ENCODE data around the gene BRWD1. TPM values are rescaled to one million over a fixed set of nuclear protein-coding genes. Genes with fewer than 3 reads are reported as not detected.
A peak's percentile ranks its signal among the peaks of the same experiment; 100 is the strongest.

Gene BRWD1
- polyA plus RNA-seq, 6 donors from 2014 or later = 31.1 to 49.8 (median 44.1) TPM

DNA sequence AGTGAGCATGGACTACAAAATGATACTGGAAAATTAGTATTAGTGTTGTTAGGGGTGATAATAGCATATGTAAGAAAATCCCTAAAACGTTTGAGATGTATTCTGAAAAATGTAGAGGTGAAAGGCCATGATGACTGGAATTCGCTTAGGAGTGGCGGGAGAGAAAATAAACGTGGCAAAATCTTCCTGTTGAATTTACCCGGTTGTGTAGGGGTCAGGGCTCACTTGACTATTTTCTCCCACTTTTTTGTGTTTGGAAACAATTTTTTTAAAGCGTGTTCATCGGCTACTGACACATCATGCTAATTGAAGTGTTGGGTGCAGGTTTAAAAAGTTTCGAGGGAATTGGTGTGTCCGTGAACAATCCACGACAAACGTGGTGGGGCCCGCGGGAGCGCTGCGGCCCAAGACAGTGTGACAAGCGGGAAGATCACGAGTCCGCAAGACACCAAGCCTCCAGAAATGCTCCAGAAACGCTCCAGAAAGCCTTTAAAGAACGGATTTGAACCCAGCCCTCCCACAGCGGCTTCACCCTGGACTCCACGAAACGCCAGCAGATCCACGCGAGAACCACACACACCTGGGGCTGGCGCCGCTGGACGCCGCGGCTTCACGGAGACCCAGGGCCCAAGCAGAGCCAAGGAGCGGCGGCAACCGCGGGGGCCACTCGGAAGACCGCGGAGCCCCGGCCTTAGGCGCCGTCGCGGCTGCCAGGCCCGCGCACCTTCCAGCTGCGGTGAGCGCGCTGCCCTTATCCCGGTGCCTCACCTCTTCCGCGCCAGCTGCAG lies 130.8 kb downstream of the BRWD1 start:
- Mint-ChIP-seq H3K4me3 (peak overlapping the region; percentile 92 to 99 (median 97)), H3K4me1 (peaks cover 16 to 30% (median 29%) of the 10 kb centered on the region in 3 donors), H3K36me3 (peaks cover 0 to 9% of the 10 kb centered on the region in 2 donors), H3K27me3 (no peaks in the 10 kb centered on the region), H3K9me3 (no peaks in the 10 kb centered on the region), H3K27ac (peak overlapping the region; percentile 91 to 98 (median 95))
- DNase-seq = no peak
- ATAC-seq (ENCODE audit: low read depth in 2 of 2) = peak; percentile 33 to 43

DNA sequence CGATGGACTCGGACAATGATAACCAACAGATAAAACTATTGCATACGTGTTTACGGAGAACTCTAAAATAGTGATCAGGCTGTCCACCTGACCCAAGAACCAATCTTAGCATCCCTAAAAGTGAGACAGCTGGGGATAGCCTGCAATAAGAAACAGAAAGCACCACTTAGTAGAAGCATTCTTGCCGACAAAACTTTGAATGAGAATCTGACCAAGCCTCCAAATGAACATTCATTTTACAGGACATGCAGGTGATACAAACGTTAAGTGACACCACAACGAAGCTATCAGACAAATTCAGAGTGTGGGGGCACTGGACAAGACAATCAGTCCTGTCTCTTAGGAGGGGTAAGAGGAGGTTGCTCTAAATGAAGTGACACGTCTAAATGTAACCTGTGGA lies 131.4 kb downstream of the BRWD1 start:
- H3K4me1 Mint-ChIP-seq = peaks cover 16 to 30% (median 29%) of the 10 kb centered on the region in 3 donors
- peaks cover 0 to 9% of the 10 kb centered on the region in 2 donors for H3K36me3 Mint-ChIP-seq
- H3K27me3 Mint-ChIP-seq = no peaks in the 10 kb centered on the region
- peak overlapping the region; percentile 92 to 99 (median 97) for H3K4me3 Mint-ChIP-seq
- H3K27ac Mint-ChIP-seq = peak overlapping the region in 3 of 6 donors; percentile 2 to 92 (median 91)
- ATAC-seq (ENCODE audit: low read depth in 2 of 2) (no peak), DNase-seq (no peak)
- no peaks in the 10 kb centered on the region for H3K9me3 Mint-ChIP-seq

DNA sequence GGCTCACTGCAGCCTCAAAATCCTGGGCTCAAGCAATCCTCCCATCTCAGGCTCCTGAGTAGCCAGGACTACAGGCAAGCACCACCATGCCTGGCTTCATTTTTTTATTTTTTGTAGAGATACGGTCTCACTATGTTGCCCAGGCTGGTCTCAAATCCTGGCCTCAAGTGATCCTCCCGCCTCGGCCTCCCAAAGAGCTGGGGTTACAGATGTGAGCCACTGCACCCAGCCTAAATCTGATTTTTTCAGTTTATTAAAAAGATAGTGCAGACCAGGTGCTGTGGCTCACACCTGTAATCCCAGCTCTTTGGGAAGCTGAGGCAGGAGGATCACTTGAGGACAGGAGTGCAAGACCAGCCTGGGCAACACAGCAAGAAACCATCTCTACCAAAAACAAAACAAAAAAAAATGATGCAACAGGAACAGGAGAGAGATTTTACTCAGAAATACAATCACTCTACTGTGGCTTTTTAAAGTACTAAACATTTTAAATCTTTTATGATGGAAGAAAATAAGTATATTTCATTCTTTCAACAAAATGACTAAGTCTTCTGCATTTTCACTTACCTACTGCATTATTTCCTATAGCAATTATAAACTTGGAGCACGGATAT lies 132.1 kb downstream of the BRWD1 start:
- no peaks in the 10 kb centered on the region for H3K9me3 Mint-ChIP-seq
- no peak for DNase-seq
- H3K27me3 Mint-ChIP-seq = no peaks in the 10 kb centered on the region
- H3K27ac Mint-ChIP-seq = no peak overlapping the region
- peak overlapping the region in 3 of 8 donors; percentile 92 to 99 (median 97) for H3K4me3 Mint-ChIP-seq
- ATAC-seq (ENCODE audit: low read depth in 2 of 2) = no peak
- peaks cover 0 to 9% of the 10 kb centered on the region in 2 donors for H3K36me3 Mint-ChIP-seq
- peaks cover 16 to 29% (median 25%) of the 10 kb centered on the region in 3 donors for H3K4me1 Mint-ChIP-seq

DNA sequence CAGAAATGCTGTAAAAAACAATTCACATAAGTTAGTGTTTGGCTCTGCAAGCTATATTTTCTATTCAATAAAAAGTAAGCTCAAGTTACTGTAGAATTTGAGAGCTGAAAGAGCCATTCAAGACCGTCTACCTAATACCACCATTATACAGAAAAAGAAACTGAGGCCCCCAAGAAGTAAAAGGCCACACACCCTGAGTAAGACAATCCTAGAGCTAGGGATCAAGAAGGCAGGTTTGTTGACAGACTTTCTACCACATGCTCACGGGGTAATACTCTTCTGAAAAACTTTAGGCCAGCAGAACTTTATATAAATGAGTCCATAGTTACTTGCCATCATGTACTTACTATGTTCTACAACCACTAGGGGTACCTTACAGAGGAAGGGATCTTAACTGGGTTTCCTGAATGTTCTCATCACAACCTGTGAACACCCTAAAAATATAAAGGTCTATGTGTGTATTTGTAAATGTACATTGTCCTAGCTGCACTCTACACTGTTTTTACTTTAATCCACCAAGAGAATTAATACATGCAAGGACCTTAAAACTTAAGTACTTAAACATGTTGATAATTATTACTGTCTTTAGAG lies 132.9 kb downstream of the BRWD1 start:
- no peaks in the 10 kb centered on the region for H3K9me3 Mint-ChIP-seq
- peaks cover 0 to 9% of the 10 kb centered on the region in 2 donors for H3K36me3 Mint-ChIP-seq
- no peak for DNase-seq
- H3K4me3 Mint-ChIP-seq = peak overlapping the region in 1 of 8 donors; percentile 80
- no peak overlapping the region for H3K27ac Mint-ChIP-seq
- H3K4me1 Mint-ChIP-seq = peaks cover 20 to 29% (median 25%) of the 10 kb centered on the region in 3 donors
- H3K27me3 Mint-ChIP-seq = no peaks in the 10 kb centered on the region
- ATAC-seq (ENCODE audit: low read depth in 2 of 2) = no peak

GRCh38 chr21:39178421-39178820 lies 135.0 kb downstream of the BRWD1 start:
- Mint-ChIP-seq H3K4me3 (no peak overlapping the region), H3K27ac (no peak overlapping the region), H3K27me3 (no peaks in the 10 kb centered on the region), H3K4me1 (peaks cover 14 to 19% (median 16%) of the 10 kb centered on the region in 3 donors), H3K36me3 (peaks cover 0 to 17% of the 10 kb centered on the region in 2 donors), H3K9me3 (no peaks in the 10 kb centered on the region)
- no peak for DNase-seq
- ATAC-seq (ENCODE audit: low read depth in 2 of 2) = no peak

GRCh38 chr21:39176271-39176709 lies 137.1 kb downstream of the BRWD1 start:
- no peak for DNase-seq
- Mint-ChIP-seq H3K4me1 (peaks cover 4 to 5% (median 5%) of the 10 kb centered on the region in 3 donors), H3K9me3 (no peaks in the 10 kb centered on the region), H3K36me3 (peaks cover 0 to 21% of the 10 kb centered on the region in 2 donors), H3K4me3 (no peak overlapping the region), H3K27ac (no peak overlapping the region), H3K27me3 (no peaks in the 10 kb centered on the region)
- ATAC-seq (ENCODE audit: low read depth in 2 of 2) = no peak

DNA sequence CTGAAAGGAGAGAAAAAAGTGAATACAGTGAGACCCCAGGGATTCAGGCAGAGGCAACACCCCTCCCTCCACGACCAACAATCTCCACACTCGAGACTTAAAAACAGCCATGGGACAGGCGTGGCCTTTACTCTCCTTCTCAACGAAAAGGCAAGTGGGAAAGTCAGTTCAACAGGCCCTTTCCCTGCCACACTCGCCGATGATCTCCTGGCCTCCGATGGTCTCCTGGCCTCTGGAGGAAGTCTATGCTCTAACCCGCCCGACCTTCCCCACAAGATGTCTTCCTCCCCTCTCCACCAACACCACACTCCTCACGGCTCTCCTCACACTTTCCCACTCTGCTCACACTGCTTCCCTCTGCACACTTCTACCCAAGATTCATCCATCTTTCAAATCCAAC lies 137.8 kb downstream of the BRWD1 start:
- Mint-ChIP-seq H3K27me3 (no peaks in the 10 kb centered on the region), H3K4me3 (no peak overlapping the region), H3K4me1 (peaks cover 3 to 5% (median 4%) of the 10 kb centered on the region in 3 donors), H3K9me3 (no peaks in the 10 kb centered on the region), H3K27ac (no peak overlapping the region), H3K36me3 (peaks cover 0 to 21% of the 10 kb centered on the region in 2 donors)
- ATAC-seq (ENCODE audit: low read depth in 2 of 2) (no peak), DNase-seq (no peak)

- Mint-ChIP-seq H3K36me3 (peaks cover 0 to 17% of the 10 kb centered on the region in 2 donors), H3K4me1 (peaks cover 0 to 4% (median under 1%) of the 10 kb centered on the region in 3 donors), H3K27ac (no peak overlapping the region), H3K9me3 (no peaks in the 10 kb centered on the region), H3K4me3 (no peak overlapping the region), H3K27me3 (no peaks in the 10 kb centered on the region)
- ATAC-seq (ENCODE audit: low read depth in 2 of 2) (no peak), DNase-seq (no peak)
Observed at GRCh38 chr21:39175154-39175553, 138.3 kb downstream of the BRWD1 start.

GRCh38 chr21:39173716-39174680 lies 139.4 kb downstream of the BRWD1 start:
- H3K36me3 Mint-ChIP-seq = peaks cover 0 to 12% of the 10 kb centered on the region in 2 donors
- no peaks in the 10 kb centered on the region for H3K9me3 Mint-ChIP-seq
- DNase-seq (no peak), ATAC-seq (ENCODE audit: low read depth in 2 of 2) (no peak)
- H3K4me1 Mint-ChIP-seq = peaks cover 0 to 4% (median 0%) of the 10 kb centered on the region in 3 donors
- H3K27me3 Mint-ChIP-seq = no peaks in the 10 kb centered on the region
- peak overlapping the region in 1 of 6 donors; percentile 70 for H3K27ac Mint-ChIP-seq
- H3K4me3 Mint-ChIP-seq = no peak overlapping the region

DNA sequence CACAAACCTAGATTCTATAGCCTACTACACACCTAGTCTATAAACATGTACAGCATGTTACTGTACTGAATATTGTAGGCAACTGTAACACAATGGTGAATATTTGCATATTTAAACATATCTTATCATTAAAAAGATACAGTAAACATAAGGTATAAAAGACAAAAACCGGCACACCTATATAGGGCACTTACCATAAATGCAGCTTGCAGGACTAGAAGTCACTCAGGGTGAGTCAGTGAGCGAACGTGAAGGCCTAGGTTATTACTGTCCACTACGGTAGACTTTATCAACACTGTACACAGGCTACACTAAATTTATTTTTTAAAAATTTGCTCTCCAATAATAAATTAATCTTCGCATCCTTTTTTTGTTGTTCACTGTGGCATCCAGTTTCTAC lies 143.5 kb downstream of the BRWD1 start:
- peaks cover 0 to 9% (median 0%) of the 10 kb centered on the region in 3 donors for H3K27me3 Mint-ChIP-seq
- DNase-seq (no peak), ATAC-seq (ENCODE audit: low read depth in 2 of 2) (no peak)
- no peak overlapping the region for H3K4me3 Mint-ChIP-seq
- H3K36me3 Mint-ChIP-seq = peaks cover under 1 to 12% of the 10 kb centered on the region in 2 donors
- H3K27ac Mint-ChIP-seq = no peak overlapping the region
- H3K9me3 Mint-ChIP-seq = peaks cover 0 to 8% (median 5%) of the 10 kb centered on the region in 7 donors
- no peaks in the 10 kb centered on the region for H3K4me1 Mint-ChIP-seq

GRCh38 chr21:39168800-39169199 lies 144.6 kb downstream of the BRWD1 start:
- Mint-ChIP-seq H3K4me1 (no peaks in the 10 kb centered on the region), H3K4me3 (no peak overlapping the region), H3K9me3 (peaks cover 0 to 19% (median 13%) of the 10 kb centered on the region in 7 donors), H3K36me3 (peaks cover 8 to 10% of the 10 kb centered on the region in 2 donors), H3K27ac (no peak overlapping the region), H3K27me3 (peaks cover 0 to 10% (median under 1%) of the 10 kb centered on the region in 3 donors)
- DNase-seq (no peak), ATAC-seq (ENCODE audit: low read depth in 2 of 2) (no peak)

DNA sequence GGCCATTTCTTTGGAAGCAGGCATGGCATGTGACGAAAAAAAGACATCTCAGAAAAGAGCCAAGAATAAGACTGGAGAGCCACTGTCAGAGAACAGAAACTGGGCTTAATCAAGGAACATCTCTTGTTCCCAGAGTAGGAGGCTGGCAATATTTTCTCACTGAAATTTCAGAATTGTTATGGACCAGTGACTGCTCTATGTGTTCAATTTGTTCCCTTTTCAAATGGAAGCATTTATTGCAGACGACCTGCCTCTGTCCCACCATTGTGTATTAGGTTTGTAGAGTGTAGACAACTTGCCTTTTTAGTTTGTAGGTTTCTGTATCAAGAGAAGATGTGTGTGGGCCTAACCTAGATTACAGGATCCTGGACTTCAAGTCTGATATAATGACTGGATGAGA lies 148.9 kb downstream of the BRWD1 start:
- H3K27me3 Mint-ChIP-seq = peaks cover 0 to 17% (median 6%) of the 10 kb centered on the region in 3 donors
- no peaks in the 10 kb centered on the region for H3K4me1 Mint-ChIP-seq
- DNase-seq = no peak
- H3K4me3 Mint-ChIP-seq = no peak overlapping the region
- no peak for ATAC-seq (ENCODE audit: low read depth in 2 of 2)
- no peak overlapping the region for H3K27ac Mint-ChIP-seq
- H3K36me3 Mint-ChIP-seq = peaks cover 8 to 9% of the 10 kb centered on the region in 2 donors
- H3K9me3 Mint-ChIP-seq = peaks cover 4 to 26% (median 18%) of the 10 kb centered on the region in 7 donors
